Measurements from ENCODE around the gene ATOH1. TPM values are rescaled to one million over a fixed set of nuclear protein-coding genes. Genes with fewer than 3 reads are reported as not detected.

Gene ATOH1
- total and polyA plus RNA-seq, 3 donors from 2014 or later, result not detected

GRCh38 chr4:93865650-93866049 is 37.1 kb downstream of the ATOH1 start:
- no peak for TF ChIP-seq POLR2A (IDR thresholded peaks at IDR 0.05)
- TF ChIP-seq CTCF (IDR thresholded peaks at IDR 0.05), result no peak
- Histone ChIP-seq H3K27ac (no peak overlapping the region), H3K36me3 (ENCODE audit: low read depth, missing control alignments) (no peaks in the 10 kb centered on the region), H3K4me1 (no peaks in the 10 kb centered on the region), H3K9me3 (no peaks in the 10 kb centered on the region), H3K27me3 (no peaks in the 10 kb centered on the region), H3K4me3 (no peak overlapping the region)
- WGBS, 2 donors, result 86 to 90% methylated on average over 2 of the region's 2 CpGs
- DNase-seq, result no peak
- intact Hi-C loops (cut with DNase I; ENCODE audit: low total_unique reads), result no loop called here

- DNase-seq, result no peak
- 91 to 96% methylated on average over 7 of the region's 7 CpGs for WGBS, 2 donors
Observed at GRCh38 chr4:93867416-93868001, 39.0 kb downstream of the ATOH1 start.

GRCh38 chr4:93870876-93871458 is 42.4 kb downstream of the ATOH1 start:
- TF ChIP-seq POLR2A (IDR thresholded peaks at IDR 0.05), result no peak
- no peak for TF ChIP-seq CTCF (IDR thresholded peaks at IDR 0.05)
- intact Hi-C loops (cut with DNase I; ENCODE audit: low total_unique reads), result no loop called here
- 68 to 79% methylated on average over 6 of the region's 6 CpGs for WGBS, 2 donors

More at GRCh38 chr4:93867416-93868001, 39.0 kb downstream of the ATOH1 start:
- Histone ChIP-seq H3K27ac (no peak overlapping the region), H3K4me3 (no peak overlapping the region), H3K27me3 (no peaks in the 10 kb centered on the region), H3K4me1 (no peaks in the 10 kb centered on the region), H3K36me3 (ENCODE audit: low read depth, missing control alignments) (no peaks in the 10 kb centered on the region), H3K9me3 (no peaks in the 10 kb centered on the region)
- TF ChIP-seq POLR2A (IDR thresholded peaks at IDR 0.05), result no peak
- no peak for TF ChIP-seq CTCF (IDR thresholded peaks at IDR 0.05)
- intact Hi-C loops (cut with DNase I; ENCODE audit: low total_unique reads), result no loop called here

GRCh38 chr4:93876754-93877153 is 48.2 kb downstream of the ATOH1 start:
- no peak overlapping the region for H3K27ac ChIP-seq
- no peak overlapping the region for H3K4me3 ChIP-seq
- no peaks in the 10 kb centered on the region for H3K9me3 ChIP-seq
- TF ChIP-seq POLR2A (IDR thresholded peaks at IDR 0.05) (no peak), CTCF (IDR thresholded peaks at IDR 0.05) (no peak)
- DNase-seq, result no peak
- no peaks in the 10 kb centered on the region for H3K36me3 ChIP-seq (ENCODE audit: low read depth, missing control alignments)
- WGBS, 2 donors, result 27 to 41% methylated on average over 1 of the region's 1 CpG
- intact Hi-C loops (cut with DNase I; ENCODE audit: low total_unique reads), result no loop called here
- no peaks in the 10 kb centered on the region for H3K4me1 ChIP-seq
- H3K27me3 ChIP-seq, result no peaks in the 10 kb centered on the region

More at GRCh38 chr4:93870876-93871458, 42.4 kb downstream of the ATOH1 start:
- Histone ChIP-seq H3K4me1 (no peaks in the 10 kb centered on the region), H3K27ac (no peak overlapping the region), H3K4me3 (no peak overlapping the region), H3K9me3 (no peaks in the 10 kb centered on the region), H3K36me3 (ENCODE audit: low read depth, missing control alignments) (no peaks in the 10 kb centered on the region), H3K27me3 (no peaks in the 10 kb centered on the region)
- DNase-seq, result no peak

- WGBS, 2 donors, result 52 to 57% methylated on average over 1 of the region's 1 CpG
- no peak for DNase-seq
Observed at GRCh38 chr4:93878566-93878965, 50.0 kb downstream of the ATOH1 start.

More at GRCh38 chr4:93878566-93878965, 50.0 kb downstream of the ATOH1 start:
- Histone ChIP-seq H3K36me3 (ENCODE audit: low read depth, missing control alignments) (no peaks in the 10 kb centered on the region), H3K4me3 (no peak overlapping the region), H3K4me1 (no peaks in the 10 kb centered on the region), H3K27ac (no peak overlapping the region), H3K27me3 (no peaks in the 10 kb centered on the region), H3K9me3 (no peaks in the 10 kb centered on the region)
- no peak for TF ChIP-seq CTCF (IDR thresholded peaks at IDR 0.05)
- intact Hi-C loops (cut with DNase I; ENCODE audit: low total_unique reads), result no loop called here

Data from testis (tissue), 3 donors.